COLO829 (cell line): ENCODE measurements around the gene PLPPR5.

ENCODE experiments used
- DNase-seq: peaks from one replicate; pipeline ENCODE4 v3.0.0; 2012; ENCODE audit warnings: low spot score

Gene PLPPR5

DNA sequence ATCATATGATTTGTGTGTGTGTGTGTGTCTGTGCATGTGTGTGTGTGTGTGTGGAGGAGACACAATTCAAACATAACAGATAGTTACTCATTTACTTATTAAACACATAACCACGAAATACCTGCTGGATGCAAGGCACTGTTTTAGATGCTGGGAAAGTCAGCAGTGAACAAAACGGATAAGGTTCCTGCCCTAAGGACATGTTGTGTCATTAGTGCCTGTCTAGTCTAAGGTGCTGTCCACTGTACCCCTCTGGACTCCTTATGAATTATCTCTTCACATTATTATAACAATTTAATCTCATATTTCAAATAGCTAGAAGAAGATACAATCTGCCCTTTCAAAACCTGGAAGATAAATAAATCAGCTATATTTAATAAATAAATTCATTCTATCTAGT, 162.4 kb downstream of the PLPPR5 start:
- no peak for DNase-seq
